CD4-positive, alpha-beta T cell treated with Interleukin-4 for 4 hours (primary cell): ENCODE measurements around the gene DTWD2.
A peak's percentile ranks its signal among the peaks of the same experiment; 100 is the strongest.
"Not testable (repeated sequence)": the region's sequence is repeated elsewhere in the genome, so short reads cannot be mapped to it uniquely, and the experiment has no call there.

ENCODE experiments used
- DNase-seq: peaks from one replicate; pipeline ENCODE4 v3.0.0-alpha.2; 2020

The DTWD2 gene

GRCh38 chr5:118857700-118858099, 130.6 kb downstream of the DTWD2 start:
- no peak for DNase-seq

GRCh38 chr5:118854819-118855218, 133.5 kb downstream of the DTWD2 start:
- no peak for DNase-seq

GRCh38 chr5:118851785-118852184, 136.6 kb downstream of the DTWD2 start:
- DNase-seq: not testable (repeated sequence)

GRCh38 chr5:118849507-118849906, 138.8 kb downstream of the DTWD2 start:
- DNase-seq: not testable (repeated sequence)

- no peak for DNase-seq
Observed at GRCh38 chr5:118844351-118844750, 144.0 kb downstream of the DTWD2 start.

- no peak for DNase-seq
Observed at GRCh38 chr5:118834710-118835109, 153.6 kb downstream of the DTWD2 start.

- DNase-seq: no peak
Observed at GRCh38 chr5:118832974-118833373, 155.4 kb downstream of the DTWD2 start.

- DNase-seq: no peak
Observed at GRCh38 chr5:118825226-118825625, 163.1 kb downstream of the DTWD2 start.

GRCh38 chr5:118818604-118819003, 169.7 kb downstream of the DTWD2 start:
- DNase-seq: no peak

- no peak for DNase-seq
Observed at GRCh38 chr5:118808441-118808840, 179.9 kb downstream of the DTWD2 start.

- no peak for DNase-seq
Observed at GRCh38 chr5:118806571-118806970, 181.8 kb downstream of the DTWD2 start.

- DNase-seq: no peak
Observed at GRCh38 chr5:118802335-118802734, 186.0 kb downstream of the DTWD2 start.

GRCh38 chr5:118796081-118796480, 192.3 kb downstream of the DTWD2 start:
- DNase-seq: no peak

- DNase-seq: no peak
Observed at GRCh38 chr5:118794281-118794680, 194.1 kb downstream of the DTWD2 start.

- DNase-seq: no peak
Observed at GRCh38 chr5:118793652-118794051, 194.7 kb downstream of the DTWD2 start.

GRCh38 chr5:118793091-118793490, 195.3 kb downstream of the DTWD2 start:
- no peak for DNase-seq

- peak; percentile 40 for DNase-seq
Observed at GRCh38 chr5:118791926-118792734, 196.2 kb downstream of the DTWD2 start.

- no peak for DNase-seq
Observed at GRCh38 chr5:118789366-118789765, 199.0 kb downstream of the DTWD2 start.

- no peak for DNase-seq
Observed at GRCh38 chr5:118788351-118788750, 200.0 kb downstream of the DTWD2 start.
